LNCaP clone FGC (cell line): ENCODE results near the gene SORCS2.

ENCODE experiments used
- DNase-seq: peaks from one replicate; pipeline ENCODE4 v3.0.0-alpha.2; 2011; ENCODE audit warnings: low read depth
- H3K4me3 ChIP-seq: 2 replicates; pipeline ENCODE4 v1.5.1; 2011; ENCODE audit warnings: mild to moderate bottlenecking, low read depth, low read length, control low read depth
- TF ChIP-seq, protein P1 (sequence below): IDR thresholded peaks from 2 replicates; pipeline ENCODE4 v1.5.1; 2012; ENCODE audit warnings: mild to moderate bottlenecking; ENCODE audit not compliant: control insufficient read depth, insufficient read depth; ENCODE audit errors: extremely low read depth

SORCS2 gene

GRCh38 chr4:7286798-7287197 lies 94.5 kb downstream of the SORCS2 start:
- H3K4me3 ChIP-seq = no peak overlapping the region
- no peak for DNase-seq
- TF ChIP-seq, protein P1, sequence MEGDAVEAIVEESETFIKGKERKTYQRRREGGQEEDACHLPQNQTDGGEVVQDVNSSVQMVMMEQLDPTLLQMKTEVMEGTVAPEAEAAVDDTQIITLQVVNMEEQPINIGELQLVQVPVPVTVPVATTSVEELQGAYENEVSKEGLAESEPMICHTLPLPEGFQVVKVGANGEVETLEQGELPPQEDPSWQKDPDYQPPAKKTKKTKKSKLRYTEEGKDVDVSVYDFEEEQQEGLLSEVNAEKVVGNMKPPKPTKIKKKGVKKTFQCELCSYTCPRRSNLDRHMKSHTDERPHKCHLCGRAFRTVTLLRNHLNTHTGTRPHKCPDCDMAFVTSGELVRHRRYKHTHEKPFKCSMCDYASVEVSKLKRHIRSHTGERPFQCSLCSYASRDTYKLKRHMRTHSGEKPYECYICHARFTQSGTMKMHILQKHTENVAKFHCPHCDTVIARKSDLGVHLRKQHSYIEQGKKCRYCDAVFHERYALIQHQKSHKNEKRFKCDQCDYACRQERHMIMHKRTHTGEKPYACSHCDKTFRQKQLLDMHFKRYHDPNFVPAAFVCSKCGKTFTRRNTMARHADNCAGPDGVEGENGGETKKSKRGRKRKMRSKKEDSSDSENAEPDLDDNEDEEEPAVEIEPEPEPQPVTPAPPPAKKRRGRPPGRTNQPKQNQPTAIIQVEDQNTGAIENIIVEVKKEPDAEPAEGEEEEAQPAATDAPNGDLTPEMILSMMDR = no peak

- TF ChIP-seq, protein P1 = no peak
- no peak overlapping the region for H3K4me3 ChIP-seq
- no peak for DNase-seq
Measured at GRCh38 chr4:7287274-7287917, 95.1 kb downstream of the SORCS2 start.

GRCh38 chr4:7287918-7288280 lies 95.6 kb downstream of the SORCS2 start:
- TF ChIP-seq, protein P1 = no peak
- DNase-seq = no peak
- H3K4me3 ChIP-seq = no peak overlapping the region

DNA sequence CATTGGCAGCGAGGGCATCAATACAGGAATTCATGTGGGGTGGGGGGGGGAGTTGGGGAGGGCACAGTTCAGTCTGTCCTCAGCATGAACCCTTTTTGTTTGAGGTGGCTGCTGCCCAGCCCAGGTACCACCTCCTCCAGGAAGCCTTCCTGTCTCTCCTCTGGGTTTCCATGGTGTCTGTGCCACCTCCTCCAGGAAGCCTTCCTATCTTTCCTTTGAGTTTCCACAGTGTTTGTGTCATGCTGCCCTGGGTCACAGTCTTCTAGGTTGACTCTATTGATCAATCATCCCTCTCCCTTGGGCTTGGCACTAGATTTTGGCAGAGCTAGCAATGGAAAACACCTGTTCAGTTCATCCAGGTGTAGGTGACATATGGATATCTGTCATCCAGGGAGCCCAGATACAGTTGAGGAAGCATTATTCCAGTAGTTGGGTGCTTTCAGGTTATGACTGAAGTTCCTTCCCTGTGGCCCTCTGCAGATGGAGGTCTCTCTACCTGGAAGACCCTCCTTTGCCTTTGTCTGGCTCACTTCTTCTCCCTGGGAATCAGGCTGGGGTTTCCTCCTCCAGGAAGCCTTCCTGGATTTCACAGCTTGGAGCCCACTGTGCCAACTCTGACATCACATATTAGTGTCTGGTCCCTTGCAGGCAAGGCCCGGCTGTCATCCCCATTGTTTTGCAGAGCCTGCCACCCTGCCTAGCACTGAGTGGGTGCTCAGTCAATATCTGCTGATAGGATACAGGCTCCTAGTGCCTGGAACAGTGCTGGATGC lies 96.6 kb downstream of the SORCS2 start:
- DNase-seq = no peak

DNA sequence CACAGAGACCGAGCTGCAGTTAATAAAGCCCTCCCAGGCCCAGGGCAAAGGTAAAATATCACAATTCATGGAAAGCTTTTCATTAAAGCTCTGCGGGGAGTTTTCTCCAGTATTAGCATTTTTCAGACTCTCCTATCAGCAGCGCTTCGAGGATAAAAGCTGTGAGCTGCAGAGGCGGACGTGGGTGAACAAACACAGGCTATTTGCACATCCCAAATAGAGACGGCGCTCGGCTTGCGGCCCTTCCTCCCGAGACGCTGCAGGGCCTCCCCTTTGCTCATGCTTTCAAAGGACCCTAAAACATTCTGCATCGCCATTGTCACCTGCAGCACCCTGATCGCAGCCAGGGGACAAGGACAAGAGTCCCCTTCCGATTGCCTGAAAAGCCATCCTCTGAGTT lies 97.3 kb downstream of the SORCS2 start:
- TF ChIP-seq, protein P1 = no peak
- H3K4me3 ChIP-seq = no peak overlapping the region
- DNase-seq = no peak

More for the DNA sequence above, 96.6 kb downstream of the SORCS2 start:
- no peak overlapping the region for H3K4me3 ChIP-seq
- TF ChIP-seq, protein P1 = no peak

DNA sequence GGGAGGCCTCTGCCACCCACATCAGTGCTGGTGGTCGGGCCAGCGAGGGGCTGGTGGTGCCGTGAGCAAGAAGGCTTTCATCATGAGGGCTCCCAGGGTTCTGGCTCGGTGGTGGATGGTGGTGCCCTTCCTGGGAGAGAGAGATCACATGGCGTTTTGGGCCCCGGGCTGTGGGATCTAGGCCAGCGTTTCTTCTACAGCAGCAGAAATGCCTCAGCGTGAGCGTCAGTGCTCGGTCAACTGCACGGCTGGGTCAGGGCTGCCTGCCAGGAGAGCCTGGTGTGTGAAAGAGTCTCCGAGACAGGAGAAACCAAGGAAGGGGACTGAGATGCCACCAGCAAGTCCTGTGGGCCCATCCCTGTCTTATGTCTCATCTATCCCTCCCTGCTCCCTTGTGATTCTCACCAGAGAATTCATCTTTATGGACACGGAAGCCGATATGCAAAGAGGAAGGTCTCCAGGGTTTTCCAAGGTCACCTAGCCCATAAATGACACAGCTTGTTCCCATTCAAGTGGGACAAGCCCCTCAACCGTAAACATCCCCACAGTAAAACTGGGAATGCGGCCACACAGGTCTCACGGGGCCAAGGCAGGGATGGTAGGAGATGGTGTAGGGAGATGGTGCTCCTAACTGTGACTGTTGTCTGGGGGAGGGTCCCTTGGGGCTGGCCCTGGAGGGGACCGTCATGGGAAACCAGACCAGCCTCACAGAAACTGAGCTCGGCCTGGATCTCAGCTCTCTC lies 99.2 kb downstream of the SORCS2 start:
- DNase-seq = no peak
- TF ChIP-seq, protein P1 = no peak
- H3K4me3 ChIP-seq = no peak overlapping the region
